Muscle of leg (tissue), 16 donors: ENCODE results near the gene MLLT1. TPM values are rescaled to one million over a fixed set of nuclear protein-coding genes. Genes with fewer than 3 reads are reported as not detected.
A peak's percentile ranks its signal among the peaks of the same experiment; 100 is the strongest.
"Not testable (repeated sequence)": the region's sequence is repeated elsewhere in the genome, so short reads cannot be mapped to it uniquely, and the experiment has no call there.

Source experiments
- DNase-seq: peaks from one replicate; pipeline ENCODE4 v3.0.0; 2013
- H3K27ac ChIP-seq: one replicate; pipeline ENCODE4 v1.5.1; 2013; ENCODE audit warnings: mild to moderate bottlenecking, low read length, control low read depth
- H3K27me3 ChIP-seq: one replicate; pipeline ENCODE4 v1.6.1; 2013; ENCODE audit warnings: low read length; ENCODE audit not compliant: control insufficient read depth, insufficient read depth
- H3K36me3 ChIP-seq: one replicate; pipeline ENCODE4 v1.6.1; 2013; ENCODE audit warnings: low read length; ENCODE audit not compliant: control insufficient read depth, insufficient read depth
- H3K4me1 ChIP-seq: one replicate; pipeline ENCODE4 v1.6.1; 2013; ENCODE audit warnings: low read length; ENCODE audit not compliant: control insufficient read depth, insufficient read depth
- H3K4me3 ChIP-seq: one replicate; pipeline ENCODE4 v1.5.1; 2013; ENCODE audit warnings: low read length, control low read depth
- H3K9me3 ChIP-seq: replicated peaks from 2 replicates; pipeline ENCODE4 v1.6.1; 2013; ENCODE audit warnings: low read depth, low read length; ENCODE audit not compliant: control insufficient read depth
- WGBS: methylation state at CpG from one replicate; pipeline ENCODE4 v1.1.5; 2013; ENCODE audit warnings: missing lambda C conversion rate; ENCODE audit not compliant: insufficient coverage; 5-methylcytosine and 5-hydroxymethylcytosine counted together
- long read RNA-seq, 11 donors: transcript quantifications; one replicate each; lab custom pipeline, GENCODE V29; 2026
- polyA plus RNA-seq, 8 donors: library from polyadenylated mRNA; unstranded; fragments of 120-200 nt; gene quantifications; one replicate each; pipeline versions ENCODE4 v1.2.1 to v1.2.3, GENCODE V29; 2013; ENCODE audit warnings: inconsistent platforms in 1 of 8, low replicate concordance in 1 of 8; ENCODE audit not compliant: insufficient read length in 8 of 8, insufficient read depth in 1 of 8
- total RNA-seq: library from RNA; stranded (reverse); fragments of 120-200 nt; gene quantifications from one replicate; pipeline ENCODE4 v1.2.4, GENCODE V29; 2013

MLLT1 gene, protein sequence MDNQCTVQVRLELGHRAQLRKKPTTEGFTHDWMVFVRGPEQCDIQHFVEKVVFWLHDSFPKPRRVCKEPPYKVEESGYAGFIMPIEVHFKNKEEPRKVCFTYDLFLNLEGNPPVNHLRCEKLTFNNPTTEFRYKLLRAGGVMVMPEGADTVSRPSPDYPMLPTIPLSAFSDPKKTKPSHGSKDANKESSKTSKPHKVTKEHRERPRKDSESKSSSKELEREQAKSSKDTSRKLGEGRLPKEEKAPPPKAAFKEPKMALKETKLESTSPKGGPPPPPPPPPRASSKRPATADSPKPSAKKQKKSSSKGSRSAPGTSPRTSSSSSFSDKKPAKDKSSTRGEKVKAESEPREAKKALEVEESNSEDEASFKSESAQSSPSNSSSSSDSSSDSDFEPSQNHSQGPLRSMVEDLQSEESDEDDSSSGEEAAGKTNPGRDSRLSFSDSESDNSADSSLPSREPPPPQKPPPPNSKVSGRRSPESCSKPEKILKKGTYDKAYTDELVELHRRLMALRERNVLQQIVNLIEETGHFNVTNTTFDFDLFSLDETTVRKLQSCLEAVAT
- total RNA-seq: 11.9 TPM
- polyA plus RNA-seq: 10 to 100 TPM; 43.8 to 63.4 (median 56.9) TPM
- long read RNA-seq, donor 1, full-length matches to known transcripts: 3 of 3 reads
- long read RNA-seq, donor 1, partial matches to known transcripts: 0 of 3 reads
- long read RNA-seq, donor 1, other reads (novel, unspliced or antisense): 0 of 3 reads
- long read RNA-seq, donor 2: 0 reads
- long read RNA-seq, donor 3, full-length matches to known transcripts: 3 of 3 reads
- long read RNA-seq, donor 3, partial matches to known transcripts: 0 of 3 reads
- long read RNA-seq, donor 3, other reads (novel, unspliced or antisense): 0 of 3 reads
- long read RNA-seq, donor 4: 0 reads
- long read RNA-seq, donor 5, full-length matches to known transcripts: 8 of 19 reads
- long read RNA-seq, donor 5, partial matches to known transcripts: 11 of 19 reads
- long read RNA-seq, donor 5, other reads (novel, unspliced or antisense): 0 of 19 reads
- long read RNA-seq, donor 6, full-length matches to known transcripts: 10 of 15 reads
- long read RNA-seq, donor 6, partial matches to known transcripts: 5 of 15 reads
- long read RNA-seq, donor 6, other reads (novel, unspliced or antisense): 0 of 15 reads
- long read RNA-seq, donor 7, partial matches to known transcripts: 5 of 7 reads
- long read RNA-seq, donor 7, other reads (novel, unspliced or antisense): 0 of 7 reads
- long read RNA-seq, donor 8: 0 reads
- long read RNA-seq, donor 9, full-length matches to known transcripts: 2 of 2 reads
- long read RNA-seq, donor 9, partial matches to known transcripts: 0 of 2 reads
- long read RNA-seq, donor 9, other reads (novel, unspliced or antisense): 0 of 2 reads
- long read RNA-seq, donor 10, partial matches to known transcripts: 0 of 1 reads
- long read RNA-seq, donor 10, other reads (novel, unspliced or antisense): 0 of 1 reads
- long read RNA-seq, donor 11, full-length matches to known transcripts: 2 of 2 reads
- long read RNA-seq, donor 11, partial matches to known transcripts: 0 of 2 reads
- long read RNA-seq, donor 11, other reads (novel, unspliced or antisense): 0 of 2 reads

DNA sequence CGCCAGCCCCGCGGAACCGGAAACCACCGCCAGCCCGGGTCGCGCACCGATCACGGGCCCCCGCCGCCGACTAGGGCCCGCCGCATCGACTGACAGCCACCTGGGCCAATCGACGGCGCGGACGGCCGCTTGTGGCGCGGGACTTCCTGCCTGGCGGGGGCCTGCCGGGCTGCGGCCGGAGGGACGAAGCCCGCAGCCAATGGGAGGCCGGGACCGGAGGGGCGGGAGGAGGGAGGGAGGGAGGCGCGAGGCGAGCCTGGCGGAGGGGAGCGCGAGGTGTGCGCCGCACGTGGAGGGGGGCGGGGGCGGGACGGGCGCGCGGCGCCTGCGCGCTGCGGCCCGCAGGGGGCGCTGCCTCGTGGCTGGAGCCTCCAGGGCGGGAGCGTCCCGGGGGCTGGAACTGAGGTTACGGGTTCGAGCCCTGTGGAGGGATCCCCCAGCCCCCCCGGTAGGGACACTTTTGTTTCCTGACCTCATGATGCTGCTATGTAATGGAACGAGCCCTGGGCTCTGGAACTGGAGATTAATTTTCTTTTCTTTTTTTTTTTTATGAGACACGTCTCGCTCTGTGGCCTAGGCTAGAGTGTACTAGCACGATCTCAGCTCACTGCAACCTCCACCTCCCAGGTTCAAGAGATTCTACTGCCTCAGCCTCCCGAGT lies at the start of gene MLLT1:
Gene MLLT1 (minus strand): TSS at position 45 of the 661 bp plus-strand sequence. CDS start 191 bp downstream, outside the sequence.
- no peaks in the 10 kb centered on the region for H3K27me3 ChIP-seq
- H3K36me3 ChIP-seq: peaks cover 11% of the 10 kb centered on the region
- peak; percentile 99 for DNase-seq
- no peaks in the 10 kb centered on the region for H3K9me3 ChIP-seq
- peak within 1 kb of the TSS; percentile 71 for H3K27ac ChIP-seq
- peaks cover 43% of the 10 kb centered on the region for H3K4me1 ChIP-seq
- peak within 1 kb of the TSS; percentile 89 for H3K4me3 ChIP-seq
- under 1% methylated on average over 53 of the region's 66 CpGs for WGBS

DNA sequence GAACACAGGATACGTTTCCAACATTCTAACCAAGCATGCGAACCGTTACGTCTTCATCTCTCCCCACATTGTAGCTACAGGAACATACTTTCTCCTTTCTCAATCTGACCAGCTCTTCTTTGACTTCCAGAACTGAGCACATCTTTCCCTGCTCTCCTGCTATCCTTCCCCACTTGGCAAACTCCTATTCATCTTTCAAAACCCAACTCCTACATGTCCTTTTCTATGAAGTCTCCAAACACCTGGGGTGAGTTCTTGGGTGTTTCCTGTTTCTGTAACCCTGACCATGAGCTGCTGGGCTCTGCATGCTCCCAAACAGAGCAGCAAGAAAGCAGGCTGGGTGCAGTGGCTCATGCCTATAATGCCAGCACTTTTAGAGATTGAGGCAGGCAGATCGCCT lies 47.0 kb upstream of the MLLT1 start:
- Histone ChIP-seq H3K4me1 (no peaks in the 10 kb centered on the region), H3K27ac (no peak overlapping the region), H3K27me3 (no peaks in the 10 kb centered on the region), H3K9me3 (no peaks in the 10 kb centered on the region), H3K36me3 (no peaks in the 10 kb centered on the region), H3K4me3 (no peak overlapping the region)
- no peak for DNase-seq
- 58% methylated on average over 3 of the region's 5 CpGs for WGBS

DNA sequence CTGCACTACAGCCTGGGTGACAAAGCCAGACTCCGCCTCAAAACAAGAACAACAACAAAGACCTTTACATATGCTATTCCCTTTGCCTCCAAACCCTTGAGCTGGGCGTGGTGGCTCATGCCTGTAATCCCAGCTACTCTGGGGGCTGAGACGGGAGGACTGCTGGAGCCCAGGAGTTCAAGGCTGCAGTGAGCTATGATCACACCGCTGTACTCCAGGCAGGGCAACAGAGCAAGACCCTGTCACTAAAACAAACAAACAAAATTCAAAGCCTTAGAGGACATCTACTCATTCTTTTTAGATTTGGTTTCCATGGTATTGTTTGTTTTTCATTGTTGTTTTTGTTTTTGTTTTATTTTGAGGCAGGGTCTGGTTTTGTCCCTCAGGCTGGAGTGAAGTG lies 45.8 kb upstream of the MLLT1 start:
- Histone ChIP-seq H3K27me3 (no peaks in the 10 kb centered on the region), H3K9me3 (no peaks in the 10 kb centered on the region), H3K27ac (no peak overlapping the region), H3K4me1 (no peaks in the 10 kb centered on the region), H3K4me3 (no peak overlapping the region), H3K36me3 (no peaks in the 10 kb centered on the region)
- DNase-seq: no peak
- WGBS: 81% methylated on average over 3 of the region's 4 CpGs

DNA sequence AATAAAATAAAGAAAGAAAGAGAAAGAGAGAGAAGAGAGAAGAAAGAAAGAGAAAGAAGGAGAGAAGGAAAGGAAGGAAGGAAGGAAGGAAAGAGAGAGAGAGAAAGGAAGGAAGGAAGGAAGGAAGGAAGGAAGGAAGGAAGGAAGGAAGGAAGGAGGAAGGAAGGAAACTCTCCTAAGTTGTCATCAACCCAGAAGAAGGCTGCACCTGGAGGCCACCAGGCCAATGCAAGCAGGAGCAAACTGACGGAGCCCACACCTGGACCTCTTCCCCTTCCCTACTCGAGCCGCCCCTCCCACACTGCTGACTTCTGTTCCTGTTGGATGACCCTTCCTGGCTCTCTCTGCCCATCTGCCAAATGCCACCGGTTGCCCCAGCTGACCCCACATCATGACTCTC lies 45.0 kb upstream of the MLLT1 start:
- H3K36me3 ChIP-seq: no peaks in the 10 kb centered on the region
- no peak overlapping the region for H3K4me3 ChIP-seq
- no peaks in the 10 kb centered on the region for H3K9me3 ChIP-seq
- WGBS: 57% methylated on average over 4 of the region's 4 CpGs
- no peaks in the 10 kb centered on the region for H3K27me3 ChIP-seq
- no peaks in the 10 kb centered on the region for H3K4me1 ChIP-seq
- DNase-seq: no peak
- no peak overlapping the region for H3K27ac ChIP-seq

DNA sequence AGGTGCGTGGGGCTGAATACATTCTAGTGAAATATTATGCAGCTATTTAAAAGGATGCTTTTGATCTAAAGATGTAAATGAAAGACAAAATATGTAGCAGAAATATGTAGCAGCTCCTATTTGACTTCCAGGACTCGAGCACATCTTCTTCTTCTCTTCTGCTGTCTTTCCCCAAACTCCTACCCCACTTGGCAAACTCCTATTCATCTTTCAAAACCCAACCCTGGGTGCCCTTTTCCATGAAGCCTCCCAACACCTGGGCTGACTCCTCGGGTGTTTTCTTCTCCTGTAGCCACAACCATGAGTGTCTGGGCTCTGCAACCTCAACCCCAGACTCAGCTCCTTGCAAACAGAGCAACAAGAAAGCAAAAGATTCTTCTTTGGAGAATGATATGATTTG lies 42.5 kb upstream of the MLLT1 start:
- H3K4me1 ChIP-seq: no peaks in the 10 kb centered on the region
- DNase-seq: no peak
- no peak overlapping the region for H3K4me3 ChIP-seq
- H3K9me3 ChIP-seq: no peaks in the 10 kb centered on the region
- WGBS: 35% methylated on average over 2 of the region's 3 CpGs
- no peaks in the 10 kb centered on the region for H3K36me3 ChIP-seq
- H3K27ac ChIP-seq: no peak overlapping the region
- peaks cover 2% of the 10 kb centered on the region for H3K27me3 ChIP-seq

DNA sequence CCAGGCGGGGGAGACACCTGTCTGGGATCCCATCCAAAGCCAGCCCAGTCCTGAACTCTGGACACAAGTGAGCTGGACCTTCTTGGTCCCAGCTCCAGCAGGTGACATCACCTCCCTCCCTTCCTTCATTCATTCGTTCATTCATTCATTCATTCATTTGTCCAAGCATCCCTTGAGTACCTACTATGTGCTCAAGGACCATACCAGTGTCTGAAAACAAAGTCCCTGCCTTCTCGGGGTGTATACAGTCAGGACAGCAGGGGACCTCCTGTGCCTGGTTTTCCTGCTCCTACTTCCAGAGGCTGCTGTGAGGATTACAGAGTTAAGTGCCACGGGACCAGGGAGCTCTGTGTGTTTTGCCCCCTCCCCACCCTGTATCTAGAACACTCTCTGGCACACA lies 39.6 kb upstream of the MLLT1 start:
- Histone ChIP-seq H3K9me3 (no peaks in the 10 kb centered on the region), H3K4me1 (no peaks in the 10 kb centered on the region), H3K27ac (no peak overlapping the region), H3K4me3 (no peak overlapping the region), H3K27me3 (peaks cover 2% of the 10 kb centered on the region), H3K36me3 (no peaks in the 10 kb centered on the region)
- WGBS: 37% methylated on average over 3 of the region's 4 CpGs
- no peak for DNase-seq

DNA sequence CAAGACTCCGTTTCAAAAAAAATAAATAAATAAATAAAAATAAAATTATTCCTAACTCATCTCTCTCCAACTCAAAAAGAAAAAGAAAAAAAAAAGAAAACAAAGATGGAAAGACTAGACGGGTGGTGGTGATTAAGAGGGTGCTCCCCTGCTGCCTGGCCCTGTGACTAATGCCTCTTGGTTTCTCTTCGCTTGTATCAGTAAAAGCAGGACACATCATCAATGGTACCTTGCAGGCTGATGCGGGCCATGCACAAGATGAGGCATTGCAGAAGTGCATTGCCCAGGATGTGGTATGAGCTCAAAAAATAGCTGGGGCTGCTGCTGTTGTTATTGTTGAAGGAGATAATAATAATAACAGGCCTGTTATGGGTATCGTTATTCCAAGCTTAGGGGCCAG lies 39.0 kb upstream of the MLLT1 start:
- 57% methylated on average over 2 of the region's 5 CpGs for WGBS
- no peak for DNase-seq
- H3K4me3 ChIP-seq: no peak overlapping the region

DNA sequence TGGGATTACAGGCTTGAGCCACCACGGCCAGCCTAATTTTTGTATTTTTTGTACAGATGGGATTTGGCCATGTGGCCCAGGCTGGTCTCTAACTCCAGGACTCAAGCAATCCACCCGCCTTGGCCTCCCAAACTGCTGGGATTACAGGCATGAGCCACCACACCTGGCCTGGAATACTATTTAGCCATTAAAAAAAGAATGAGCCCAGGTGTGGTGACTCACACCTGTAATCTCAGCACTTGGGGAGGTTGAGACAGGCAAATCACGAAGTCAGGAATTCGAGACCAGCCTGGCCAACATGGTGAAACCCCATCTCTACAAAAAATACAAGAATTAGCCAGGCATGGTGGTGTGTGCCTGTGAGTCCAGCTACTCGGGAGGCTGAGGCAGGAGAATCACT lies 35.9 kb upstream of the MLLT1 start:
- not testable (repeated sequence) for H3K4me1 ChIP-seq, H3K9me3 ChIP-seq, H3K27me3 ChIP-seq, H3K36me3 ChIP-seq, H3K4me3 ChIP-seq, DNase-seq, H3K27ac ChIP-seq
- WGBS: 77% methylated on average over 2 of the region's 5 CpGs

More for the DNA sequence above, 39.0 kb upstream of the MLLT1 start:
- Histone ChIP-seq H3K36me3 (no peaks in the 10 kb centered on the region), H3K27ac (no peak overlapping the region), H3K27me3 (peaks cover 2% of the 10 kb centered on the region), H3K9me3 (no peaks in the 10 kb centered on the region), H3K4me1 (no peaks in the 10 kb centered on the region)

DNA sequence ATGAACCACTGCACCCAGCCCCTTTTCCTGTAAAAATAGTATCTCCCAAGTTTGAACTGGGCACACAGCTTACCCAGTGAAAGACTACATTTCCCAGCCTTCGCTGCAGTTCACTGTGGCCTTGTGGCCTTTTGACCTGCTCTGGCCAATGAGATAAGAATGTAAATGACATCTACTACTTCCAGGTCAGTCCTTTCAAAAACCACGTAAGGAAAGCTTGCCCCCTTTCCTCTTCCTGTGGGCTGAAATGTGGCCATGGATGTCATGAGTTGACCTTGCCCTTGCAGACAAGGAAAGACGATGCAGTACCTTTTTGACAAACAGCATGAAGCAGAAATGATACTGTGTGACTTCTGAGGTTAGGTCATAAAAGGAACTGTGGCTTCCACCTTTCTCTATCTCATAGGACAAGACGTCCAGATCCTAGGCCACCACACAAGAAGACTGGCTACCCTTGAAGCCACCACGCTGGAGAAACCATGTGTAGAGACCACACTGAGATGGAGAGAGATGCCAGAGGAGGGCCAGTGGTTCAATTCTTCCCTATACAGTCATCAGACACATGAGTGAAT lies 33.7 kb upstream of the MLLT1 start:
- no peak overlapping the region for H3K4me3 ChIP-seq
- H3K36me3 ChIP-seq: no peaks in the 10 kb centered on the region
- no peaks in the 10 kb centered on the region for H3K9me3 ChIP-seq
- WGBS: 70% methylated on average over 2 of the region's 5 CpGs
- no peaks in the 10 kb centered on the region for H3K4me1 ChIP-seq
- peaks cover 3% of the 10 kb centered on the region for H3K27me3 ChIP-seq
- H3K27ac ChIP-seq: no peak overlapping the region
- DNase-seq: no peak
